IPS-15b (cell line): Measurements from ENCODE around the gene SV2C.

ENCODE experiments used
- H3K27me3 ChIP-seq: one replicate; pipeline ENCODE4 v1.6.1; 2013; ENCODE audit warnings: low read length; ENCODE audit not compliant: control insufficient read depth, insufficient read depth
- H3K36me3 ChIP-seq: one replicate; pipeline ENCODE4 v1.6.1; 2013; ENCODE audit warnings: low read length; ENCODE audit not compliant: control insufficient read depth, insufficient read depth
- H3K4me1 ChIP-seq: one replicate; pipeline ENCODE4 v1.6.1; 2013; ENCODE audit warnings: mild to moderate bottlenecking, low read length; ENCODE audit not compliant: control insufficient read depth, insufficient read depth
- H3K4me3 ChIP-seq: one replicate; pipeline ENCODE4 v1.5.1; 2013; ENCODE audit warnings: low read depth, low read length
- H3K9ac ChIP-seq: one replicate; pipeline ENCODE4 v1.6.1; 2013; ENCODE audit warnings: low read depth, mild to moderate bottlenecking, low read length
- H3K9me3 ChIP-seq: one replicate; pipeline ENCODE4 v1.6.1; 2013; ENCODE audit warnings: mild to moderate bottlenecking, low read length; ENCODE audit not compliant: control insufficient read depth, insufficient read depth

SV2C gene

GRCh38 chr5:76383126-76383832 is 300.1 kb downstream of the SV2C start:
- no peaks in the 10 kb centered on the region for H3K36me3 ChIP-seq
- H3K9ac ChIP-seq, result no peak overlapping the region
- no peaks in the 10 kb centered on the region for H3K9me3 ChIP-seq
- no peak overlapping the region for H3K4me3 ChIP-seq
- H3K27me3 ChIP-seq, result no peaks in the 10 kb centered on the region
- no peaks in the 10 kb centered on the region for H3K4me1 ChIP-seq

GRCh38 chr5:76384189-76384588 is 301.0 kb downstream of the SV2C start:
- no peaks in the 10 kb centered on the region for H3K27me3 ChIP-seq
- H3K9me3 ChIP-seq, result no peaks in the 10 kb centered on the region
- no peak overlapping the region for H3K4me3 ChIP-seq
- H3K4me1 ChIP-seq, result peaks cover 4% of the 10 kb centered on the region
- H3K36me3 ChIP-seq, result no peaks in the 10 kb centered on the region
- H3K9ac ChIP-seq, result no peak overlapping the region

- no peak overlapping the region for H3K4me3 ChIP-seq
- no peaks in the 10 kb centered on the region for H3K27me3 ChIP-seq
- peaks cover 4% of the 10 kb centered on the region for H3K4me1 ChIP-seq
- no peak overlapping the region for H3K9ac ChIP-seq
- H3K9me3 ChIP-seq, result no peaks in the 10 kb centered on the region
- no peaks in the 10 kb centered on the region for H3K36me3 ChIP-seq
Observed at GRCh38 chr5:76384705-76385104, 301.5 kb downstream of the SV2C start.

GRCh38 chr5:76385540-76385939 is 302.4 kb downstream of the SV2C start:
- no peaks in the 10 kb centered on the region for H3K9me3 ChIP-seq
- no peaks in the 10 kb centered on the region for H3K36me3 ChIP-seq
- no peak overlapping the region for H3K9ac ChIP-seq
- H3K27me3 ChIP-seq, result no peaks in the 10 kb centered on the region
- no peak overlapping the region for H3K4me3 ChIP-seq
- peaks cover 4% of the 10 kb centered on the region for H3K4me1 ChIP-seq

GRCh38 chr5:76386360-76386759 is 303.2 kb downstream of the SV2C start:
- H3K4me1 ChIP-seq, result peaks cover 8% of the 10 kb centered on the region
- H3K4me3 ChIP-seq, result no peak overlapping the region
- H3K27me3 ChIP-seq, result no peaks in the 10 kb centered on the region
- H3K36me3 ChIP-seq, result no peaks in the 10 kb centered on the region
- H3K9me3 ChIP-seq, result no peaks in the 10 kb centered on the region
- H3K9ac ChIP-seq, result no peak overlapping the region

- Histone ChIP-seq H3K9ac (no peak overlapping the region), H3K4me3 (no peak overlapping the region), H3K27me3 (no peaks in the 10 kb centered on the region), H3K4me1 (peaks cover 12% of the 10 kb centered on the region), H3K9me3 (no peaks in the 10 kb centered on the region), H3K36me3 (no peaks in the 10 kb centered on the region)
Observed at GRCh38 chr5:76388236-76388635, 305.1 kb downstream of the SV2C start.

- H3K9ac ChIP-seq, result no peak overlapping the region
- no peaks in the 10 kb centered on the region for H3K9me3 ChIP-seq
- no peaks in the 10 kb centered on the region for H3K36me3 ChIP-seq
- no peaks in the 10 kb centered on the region for H3K27me3 ChIP-seq
- H3K4me1 ChIP-seq, result peaks cover 13% of the 10 kb centered on the region
- no peak overlapping the region for H3K4me3 ChIP-seq
Observed at GRCh38 chr5:76388791-76389512, 305.8 kb downstream of the SV2C start.

- Histone ChIP-seq H3K9ac (no peak overlapping the region), H3K9me3 (no peaks in the 10 kb centered on the region), H3K4me3 (no peak overlapping the region), H3K27me3 (no peaks in the 10 kb centered on the region), H3K36me3 (no peaks in the 10 kb centered on the region), H3K4me1 (peaks cover 13% of the 10 kb centered on the region)
Observed at GRCh38 chr5:76389513-76390154, 306.5 kb downstream of the SV2C start.

GRCh38 chr5:76391014-76391413 is 307.8 kb downstream of the SV2C start:
- H3K4me3 ChIP-seq, result no peak overlapping the region
- no peak overlapping the region for H3K9ac ChIP-seq
- H3K36me3 ChIP-seq, result no peaks in the 10 kb centered on the region
- H3K4me1 ChIP-seq, result peaks cover 13% of the 10 kb centered on the region
- H3K27me3 ChIP-seq, result no peaks in the 10 kb centered on the region
- H3K9me3 ChIP-seq, result no peaks in the 10 kb centered on the region

- Histone ChIP-seq H3K4me1 (peaks cover 13% of the 10 kb centered on the region), H3K36me3 (no peaks in the 10 kb centered on the region), H3K9ac (no peak overlapping the region), H3K4me3 (no peak overlapping the region), H3K27me3 (no peaks in the 10 kb centered on the region), H3K9me3 (no peaks in the 10 kb centered on the region)
Observed at GRCh38 chr5:76393035-76393680, 310.0 kb downstream of the SV2C start.

GRCh38 chr5:76397200-76397599 is 314.0 kb downstream of the SV2C start:
- no peak overlapping the region for H3K9ac ChIP-seq
- H3K27me3 ChIP-seq, result peaks cover 5% of the 10 kb centered on the region
- H3K4me1 ChIP-seq, result peaks cover 5% of the 10 kb centered on the region
- no peaks in the 10 kb centered on the region for H3K9me3 ChIP-seq
- no peak overlapping the region for H3K4me3 ChIP-seq
- no peaks in the 10 kb centered on the region for H3K36me3 ChIP-seq
